Tibial nerve (tissue), 3 donors: ENCODE data around the gene VRK1.

Source experiments
- CTCF ChIP-seq, 5 experiments: fragments of 200-600 bp in 3 of 5; fragments of 450-650 bp in 2 of 5; sonication (generic) in 3 of 5; IDR thresholded peaks; one replicate each; pipeline ENCODE4 v1.5.1; 2016 to 2019; ENCODE audit warnings: antibody characterized with exemption in 5 of 5, mild to moderate bottlenecking in 3 of 5, moderate library complexity in 2 of 5
- POLR2A ChIP-seq, 2 donors: fragments of 450-650 bp; IDR thresholded peaks; one replicate each; pipeline ENCODE4 v1.6.1; 2017; ENCODE audit warnings: antibody characterized with exemption in 2 of 2, mild to moderate bottlenecking in 2 of 2, moderate library complexity in 2 of 2

- TF ChIP-seq CTCF (IDR thresholded peaks at IDR 0.05) (no peak), POLR2A (IDR thresholded peaks at IDR 0.05) (no peak)
These were observed 33.8 kb downstream of the VRK1 start for GRCh38 chr14:96830946-96831345.
